ENCODE data around the gene LCN15.

GRCh38 chr9:136754059-136754572 is 10.2 kb downstream of the LCN15 start:
- TF ChIP-seq ZNF274 (IDR thresholded peaks at IDR 0.05; ENCODE audit: low read depth, low read length) (no peak), SUZ12 (IDR thresholded peaks at IDR 0.05; ENCODE audit: extremely low read depth, insufficient read depth, insufficient read length) (no peak)

Data from NT2/D1 (cell line).